Epithelial cell of esophagus (primary cell): ENCODE data around the gene TBC1D7.

Source experiments
- DNase-seq: peaks from one replicate; pipeline ENCODE4 v3.0.0; 2010; ENCODE audit warnings: low read depth
- H3K4me3 ChIP-seq: 2 replicates; pipeline ENCODE4 v1.5.1; 2011; ENCODE audit warnings: mild to moderate bottlenecking, low read length, control low read depth
- TF ChIP-seq, protein P1 (sequence below): IDR thresholded peaks from 2 replicates; pipeline ENCODE4 v1.5.1; 2011; ENCODE audit warnings: low read depth, mild to moderate bottlenecking, low read length, control low read depth, inconsistent platforms; ENCODE audit not compliant: insufficient read depth; ENCODE audit errors: missing control alignments

TBC1D7 gene

DNA sequence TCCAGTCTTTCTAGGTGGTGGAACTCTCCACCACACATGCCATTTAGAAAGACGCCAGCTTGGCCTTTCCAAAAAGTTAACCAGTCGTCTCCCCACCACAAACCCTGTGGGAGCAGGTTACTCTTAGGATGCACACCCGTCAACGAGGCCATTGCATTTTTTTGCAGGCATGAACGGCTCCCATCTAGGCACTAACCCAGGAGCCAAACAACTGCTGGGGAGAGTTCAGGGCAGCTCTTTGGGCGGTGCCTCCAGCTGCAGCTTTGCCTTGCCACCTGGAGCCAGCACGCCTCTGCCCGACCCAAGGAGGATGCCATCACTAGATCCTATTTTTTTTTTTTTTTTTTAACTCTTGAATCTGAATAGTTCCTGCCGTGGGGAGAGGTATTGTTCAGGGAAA, 39.9 kb downstream of the TBC1D7 start:
- no peak for DNase-seq
- TF ChIP-seq, protein P1, sequence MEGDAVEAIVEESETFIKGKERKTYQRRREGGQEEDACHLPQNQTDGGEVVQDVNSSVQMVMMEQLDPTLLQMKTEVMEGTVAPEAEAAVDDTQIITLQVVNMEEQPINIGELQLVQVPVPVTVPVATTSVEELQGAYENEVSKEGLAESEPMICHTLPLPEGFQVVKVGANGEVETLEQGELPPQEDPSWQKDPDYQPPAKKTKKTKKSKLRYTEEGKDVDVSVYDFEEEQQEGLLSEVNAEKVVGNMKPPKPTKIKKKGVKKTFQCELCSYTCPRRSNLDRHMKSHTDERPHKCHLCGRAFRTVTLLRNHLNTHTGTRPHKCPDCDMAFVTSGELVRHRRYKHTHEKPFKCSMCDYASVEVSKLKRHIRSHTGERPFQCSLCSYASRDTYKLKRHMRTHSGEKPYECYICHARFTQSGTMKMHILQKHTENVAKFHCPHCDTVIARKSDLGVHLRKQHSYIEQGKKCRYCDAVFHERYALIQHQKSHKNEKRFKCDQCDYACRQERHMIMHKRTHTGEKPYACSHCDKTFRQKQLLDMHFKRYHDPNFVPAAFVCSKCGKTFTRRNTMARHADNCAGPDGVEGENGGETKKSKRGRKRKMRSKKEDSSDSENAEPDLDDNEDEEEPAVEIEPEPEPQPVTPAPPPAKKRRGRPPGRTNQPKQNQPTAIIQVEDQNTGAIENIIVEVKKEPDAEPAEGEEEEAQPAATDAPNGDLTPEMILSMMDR: no peak
- no peak overlapping the region for H3K4me3 ChIP-seq

DNA sequence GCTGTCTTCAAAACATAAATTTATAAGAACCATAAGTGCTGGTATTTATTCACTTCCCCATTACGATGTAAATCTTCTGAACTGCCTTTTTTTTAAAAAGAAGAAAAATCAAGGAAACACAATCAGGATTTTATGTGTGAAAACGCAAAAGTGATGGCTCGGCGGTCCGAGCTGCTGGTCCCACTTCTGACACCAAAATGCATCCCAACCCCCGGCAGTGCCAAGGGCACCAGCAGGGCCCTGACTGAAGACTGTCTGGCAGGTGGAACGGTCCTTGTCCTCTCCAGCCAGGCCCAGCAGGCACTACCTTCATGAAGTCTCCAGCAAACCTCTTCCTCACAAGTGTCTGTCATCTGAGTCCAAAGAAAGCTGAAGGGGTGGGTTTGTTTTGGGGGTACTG, 41.2 kb downstream of the TBC1D7 start:
- no peak for DNase-seq
- TF ChIP-seq, protein P1: no peak
- no peak overlapping the region for H3K4me3 ChIP-seq

DNA sequence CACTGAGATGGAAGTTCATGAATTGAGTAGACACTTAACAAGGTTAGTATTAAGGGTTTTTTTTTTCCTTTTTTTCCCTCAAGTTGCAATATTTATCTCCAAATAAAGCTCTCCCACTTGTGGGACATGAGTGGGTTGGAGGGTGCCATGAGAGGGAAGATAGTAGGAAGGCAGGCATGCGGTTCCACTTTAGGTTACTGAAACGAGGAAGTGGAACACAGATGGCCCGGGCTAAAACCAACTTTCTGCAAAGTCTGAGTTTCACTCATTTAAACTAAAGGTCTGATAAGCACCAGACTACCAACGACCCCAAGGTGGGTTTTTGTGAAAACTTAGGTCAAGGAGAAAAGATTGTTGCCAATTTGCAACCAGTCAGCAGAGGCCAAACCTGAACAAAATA, 42.2 kb downstream of the TBC1D7 start:
- DNase-seq: no peak
- H3K4me3 ChIP-seq: no peak overlapping the region
- TF ChIP-seq, protein P1: no peak

DNA sequence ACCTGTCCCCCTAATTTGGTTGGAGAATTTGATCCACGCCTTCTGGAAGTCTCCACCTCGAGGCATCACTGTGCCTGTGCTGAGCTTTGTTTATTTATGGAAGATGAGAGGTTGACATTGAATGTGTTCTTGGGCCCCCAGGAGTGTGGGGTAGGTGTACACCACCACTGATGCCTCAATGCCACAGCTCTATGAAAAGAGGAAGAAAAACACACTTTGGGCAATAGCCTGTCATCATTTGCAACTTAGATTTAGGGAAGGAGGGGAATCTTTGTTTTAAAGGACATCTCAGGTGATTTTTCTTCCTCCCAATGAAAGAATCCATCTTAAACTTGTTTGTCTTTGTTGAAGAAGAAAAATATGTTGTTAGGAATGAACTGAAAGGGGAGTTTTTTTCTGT, 42.6 kb downstream of the TBC1D7 start:
- TF ChIP-seq, protein P1: no peak
- no peak overlapping the region for H3K4me3 ChIP-seq
- DNase-seq: no peak

DNA sequence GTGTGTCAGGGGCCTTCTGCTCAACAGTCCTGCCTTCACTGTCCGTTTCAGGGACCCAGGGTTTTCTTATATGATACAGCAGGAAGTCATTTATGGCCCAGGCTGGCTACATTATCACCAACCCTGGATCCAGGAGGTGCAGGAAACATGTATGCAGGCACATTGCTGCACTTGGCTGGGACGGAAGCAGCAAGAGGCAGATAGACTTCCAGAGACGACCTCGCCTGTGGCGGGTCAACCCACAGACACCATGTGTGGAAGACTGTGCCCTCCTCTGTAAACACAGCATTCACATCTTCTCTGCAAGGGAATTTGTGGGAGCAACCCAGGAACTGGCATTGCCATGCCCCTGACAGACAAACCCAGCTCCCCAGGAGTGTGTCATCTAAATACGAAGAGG, 43.7 kb downstream of the TBC1D7 start:
- DNase-seq: no peak
- TF ChIP-seq, protein P1: no peak
- no peak overlapping the region for H3K4me3 ChIP-seq

DNA sequence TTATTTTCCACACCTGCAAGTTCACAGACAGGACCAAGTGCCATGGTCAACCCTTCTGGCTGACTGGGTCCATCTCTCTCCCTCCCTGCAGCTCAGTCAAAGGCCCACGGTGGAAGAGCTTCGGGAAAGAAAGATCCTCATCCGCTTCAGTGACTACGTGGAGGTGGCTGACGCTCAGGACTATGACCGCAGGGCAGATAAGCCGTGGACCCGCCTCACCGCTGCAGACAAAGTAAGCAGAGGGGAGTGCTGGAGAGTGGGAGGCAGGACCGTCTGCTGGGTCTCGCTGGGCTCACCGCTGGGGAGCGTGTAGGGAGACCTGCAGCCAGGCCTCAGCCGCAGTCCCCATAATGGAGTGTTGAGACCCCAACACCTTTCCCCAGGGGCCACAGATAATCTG, 45.0 kb downstream of the TBC1D7 start:
- TF ChIP-seq, protein P1: no peak
- no peak overlapping the region for H3K4me3 ChIP-seq
- DNase-seq: no peak

DNA sequence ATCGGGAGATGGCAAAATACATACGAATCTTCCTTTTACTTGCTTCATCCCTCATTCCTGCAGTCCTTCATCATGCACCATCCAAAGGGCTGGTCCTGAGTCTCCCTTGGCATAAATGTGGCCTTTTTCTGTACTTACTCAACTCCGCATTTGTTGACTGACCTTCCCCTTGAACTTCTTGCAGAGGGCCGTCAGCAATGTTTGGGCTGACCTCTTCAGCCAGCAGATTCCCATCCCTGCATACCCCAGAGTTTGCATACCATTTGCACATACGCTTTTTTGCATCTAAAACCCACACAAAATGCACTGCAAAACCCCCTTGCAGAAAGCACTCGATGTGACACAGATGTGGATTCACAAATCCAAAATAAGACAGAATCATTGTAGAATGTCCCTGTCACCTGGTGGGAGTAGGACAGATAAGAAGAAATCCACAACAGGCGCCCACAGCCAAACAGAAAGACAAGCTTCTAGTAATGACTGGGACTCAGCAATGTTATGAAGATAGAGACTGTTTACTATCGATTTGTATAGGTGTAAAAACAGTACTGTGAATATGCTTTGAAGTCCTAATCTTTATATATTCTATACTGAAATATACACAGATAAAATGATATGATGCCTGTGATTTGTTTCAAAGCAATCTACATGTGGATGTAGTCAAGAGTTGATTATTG, 45.8 kb downstream of the TBC1D7 start:
- no peak overlapping the region for H3K4me3 ChIP-seq
- TF ChIP-seq, protein P1: no peak
- no peak for DNase-seq
